Activated naive CD4-positive, alpha-beta T cell treated with anti-CD3 and anti-CD28 coated beads, Interleukin-2, amount 50 U/mL, for 24 hours (primary cell): ENCODE measurements around the gene FANCC.

Experiments
- H3K27ac Mint-ChIP-seq: one replicate; pipeline ENCODE4 v1.8.0; 2021; ENCODE audit warnings: mild to moderate bottlenecking, mixed read lengths
- H3K27me3 Mint-ChIP-seq: one replicate; pipeline ENCODE4 v1.8.0; 2021; ENCODE audit warnings: mixed read lengths
- H3K36me3 Mint-ChIP-seq: one replicate; pipeline ENCODE4 v1.8.0; 2021; ENCODE audit warnings: mixed read lengths
- H3K4me1 Mint-ChIP-seq: one replicate; pipeline ENCODE4 v1.8.0; 2021; ENCODE audit warnings: mixed read lengths
- H3K4me3 Mint-ChIP-seq: one replicate; pipeline ENCODE4 v1.8.0; 2021; ENCODE audit warnings: mild to moderate bottlenecking, mixed read lengths
- H3K9me3 Mint-ChIP-seq: one replicate; pipeline ENCODE4 v1.8.0; 2021; ENCODE audit warnings: mixed read lengths

FANCC gene

GRCh38 chr9:95073918-95074317, 243.6 kb downstream of the FANCC start:
- no peak overlapping the region for H3K4me3 Mint-ChIP-seq
- no peak overlapping the region for H3K27ac Mint-ChIP-seq
- H3K9me3 Mint-ChIP-seq, result no peaks in the 10 kb centered on the region
- no peaks in the 10 kb centered on the region for H3K4me1 Mint-ChIP-seq
- H3K27me3 Mint-ChIP-seq, result no peaks in the 10 kb centered on the region
- H3K36me3 Mint-ChIP-seq, result no peaks in the 10 kb centered on the region

GRCh38 chr9:95073042-95073607, 244.4 kb downstream of the FANCC start:
- Mint-ChIP-seq H3K27ac (no peak overlapping the region), H3K4me1 (no peaks in the 10 kb centered on the region), H3K4me3 (no peak overlapping the region), H3K9me3 (no peaks in the 10 kb centered on the region), H3K27me3 (no peaks in the 10 kb centered on the region), H3K36me3 (no peaks in the 10 kb centered on the region)

- Mint-ChIP-seq H3K4me3 (no peak overlapping the region), H3K9me3 (no peaks in the 10 kb centered on the region), H3K36me3 (no peaks in the 10 kb centered on the region), H3K4me1 (no peaks in the 10 kb centered on the region), H3K27me3 (no peaks in the 10 kb centered on the region), H3K27ac (no peak overlapping the region)
Observed at GRCh38 chr9:95071925-95072324, 245.6 kb downstream of the FANCC start.

- no peaks in the 10 kb centered on the region for H3K4me1 Mint-ChIP-seq
- H3K9me3 Mint-ChIP-seq, result no peaks in the 10 kb centered on the region
- H3K27ac Mint-ChIP-seq, result no peak overlapping the region
- no peaks in the 10 kb centered on the region for H3K27me3 Mint-ChIP-seq
- no peaks in the 10 kb centered on the region for H3K36me3 Mint-ChIP-seq
- H3K4me3 Mint-ChIP-seq, result no peak overlapping the region
Observed at GRCh38 chr9:95071450-95071849, 246.1 kb downstream of the FANCC start.

GRCh38 chr9:95070549-95071021, 246.9 kb downstream of the FANCC start:
- Mint-ChIP-seq H3K36me3 (no peaks in the 10 kb centered on the region), H3K27ac (no peak overlapping the region), H3K9me3 (no peaks in the 10 kb centered on the region), H3K4me1 (no peaks in the 10 kb centered on the region), H3K4me3 (no peak overlapping the region), H3K27me3 (no peaks in the 10 kb centered on the region)

- H3K9me3 Mint-ChIP-seq, result no peaks in the 10 kb centered on the region
- H3K4me1 Mint-ChIP-seq, result no peaks in the 10 kb centered on the region
- no peak overlapping the region for H3K4me3 Mint-ChIP-seq
Observed at GRCh38 chr9:95067897-95068296, 249.6 kb downstream of the FANCC start.

GRCh38 chr9:95067057-95067456, 250.5 kb downstream of the FANCC start:
- no peaks in the 10 kb centered on the region for H3K27me3 Mint-ChIP-seq
- no peak overlapping the region for H3K4me3 Mint-ChIP-seq
- peaks cover 7% of the 10 kb centered on the region for H3K36me3 Mint-ChIP-seq
- H3K4me1 Mint-ChIP-seq, result no peaks in the 10 kb centered on the region
- no peak overlapping the region for H3K27ac Mint-ChIP-seq
- no peaks in the 10 kb centered on the region for H3K9me3 Mint-ChIP-seq

More at GRCh38 chr9:95067897-95068296, 249.6 kb downstream of the FANCC start:
- no peak overlapping the region for H3K27ac Mint-ChIP-seq
- H3K27me3 Mint-ChIP-seq, result no peaks in the 10 kb centered on the region
- H3K36me3 Mint-ChIP-seq, result peaks cover 7% of the 10 kb centered on the region

- Mint-ChIP-seq H3K9me3 (no peaks in the 10 kb centered on the region), H3K27me3 (no peaks in the 10 kb centered on the region), H3K27ac (no peak overlapping the region)
Observed at GRCh38 chr9:95065224-95065623, 252.3 kb downstream of the FANCC start.

GRCh38 chr9:95063300-95063699, 254.2 kb downstream of the FANCC start:
- Mint-ChIP-seq H3K27ac (no peak overlapping the region), H3K4me3 (no peak overlapping the region), H3K27me3 (no peaks in the 10 kb centered on the region), H3K9me3 (no peaks in the 10 kb centered on the region), H3K36me3 (peaks cover 7% of the 10 kb centered on the region), H3K4me1 (no peaks in the 10 kb centered on the region)

More at GRCh38 chr9:95065224-95065623, 252.3 kb downstream of the FANCC start:
- Mint-ChIP-seq H3K4me3 (no peak overlapping the region), H3K36me3 (peaks cover 7% of the 10 kb centered on the region), H3K4me1 (no peaks in the 10 kb centered on the region)

GRCh38 chr9:95062596-95063065, 254.9 kb downstream of the FANCC start:
- Mint-ChIP-seq H3K27me3 (no peaks in the 10 kb centered on the region), H3K9me3 (no peaks in the 10 kb centered on the region), H3K4me3 (no peak overlapping the region), H3K36me3 (peaks cover 7% of the 10 kb centered on the region), H3K27ac (no peak overlapping the region), H3K4me1 (no peaks in the 10 kb centered on the region)

GRCh38 chr9:95061916-95062595, 255.5 kb downstream of the FANCC start:
- Mint-ChIP-seq H3K4me3 (no peak overlapping the region), H3K27ac (no peak overlapping the region), H3K4me1 (no peaks in the 10 kb centered on the region), H3K27me3 (no peaks in the 10 kb centered on the region), H3K36me3 (peaks cover 7% of the 10 kb centered on the region), H3K9me3 (no peaks in the 10 kb centered on the region)

GRCh38 chr9:95060916-95061315, 256.6 kb downstream of the FANCC start:
- Mint-ChIP-seq H3K27me3 (no peaks in the 10 kb centered on the region), H3K4me1 (no peaks in the 10 kb centered on the region), H3K9me3 (no peaks in the 10 kb centered on the region), H3K4me3 (no peak overlapping the region), H3K36me3 (peaks cover 7% of the 10 kb centered on the region), H3K27ac (no peak overlapping the region)

GRCh38 chr9:95060234-95060633, 257.3 kb downstream of the FANCC start:
- no peaks in the 10 kb centered on the region for H3K4me1 Mint-ChIP-seq
- H3K27ac Mint-ChIP-seq, result no peak overlapping the region
- H3K9me3 Mint-ChIP-seq, result no peaks in the 10 kb centered on the region
- H3K27me3 Mint-ChIP-seq, result no peaks in the 10 kb centered on the region
- H3K36me3 Mint-ChIP-seq, result peaks cover 7% of the 10 kb centered on the region
- no peak overlapping the region for H3K4me3 Mint-ChIP-seq

GRCh38 chr9:95058795-95059386, 258.6 kb downstream of the FANCC start:
- peaks cover 6% of the 10 kb centered on the region for H3K36me3 Mint-ChIP-seq
- H3K4me3 Mint-ChIP-seq, result no peak overlapping the region
- no peaks in the 10 kb centered on the region for H3K9me3 Mint-ChIP-seq
- H3K4me1 Mint-ChIP-seq, result no peaks in the 10 kb centered on the region
- H3K27me3 Mint-ChIP-seq, result no peaks in the 10 kb centered on the region
- H3K27ac Mint-ChIP-seq, result no peak overlapping the region

- Mint-ChIP-seq H3K27me3 (no peaks in the 10 kb centered on the region), H3K27ac (no peak overlapping the region), H3K36me3 (peaks cover under 1% of the 10 kb centered on the region), H3K4me3 (no peak overlapping the region), H3K4me1 (no peaks in the 10 kb centered on the region), H3K9me3 (no peaks in the 10 kb centered on the region)
Observed at GRCh38 chr9:95058121-95058785, 259.3 kb downstream of the FANCC start.

- no peaks in the 10 kb centered on the region for H3K4me1 Mint-ChIP-seq
- no peaks in the 10 kb centered on the region for H3K27me3 Mint-ChIP-seq
- no peak overlapping the region for H3K27ac Mint-ChIP-seq
- peaks cover 3% of the 10 kb centered on the region for H3K36me3 Mint-ChIP-seq
- H3K4me3 Mint-ChIP-seq, result no peak overlapping the region
- no peaks in the 10 kb centered on the region for H3K9me3 Mint-ChIP-seq
Observed at GRCh38 chr9:95057101-95057500, 260.4 kb downstream of the FANCC start.
